Medulla oblongata (tissue), 1 donor: ENCODE data around the gene TRMT61A.
A peak's percentile ranks its signal among the peaks of the same experiment; 100 is the strongest.
"Not testable (repeated sequence)": the region's sequence is repeated elsewhere in the genome, so short reads cannot be mapped to it uniquely, and the experiment has no call there.

Experiments
- DNase-seq: peaks from one replicate; pipeline ENCODE4 v3.0.0-alpha.2; 2015; ENCODE audit errors: extremely low spot score

TRMT61A gene

GRCh38 chr14:103508521-103509329, 20.3 kb upstream of the TRMT61A start:
- no peak for DNase-seq

GRCh38 chr14:103509864-103510723, 18.9 kb upstream of the TRMT61A start:
- DNase-seq, result no peak

- no peak for DNase-seq
Observed at GRCh38 chr14:103510724-103511693, 18.0 kb upstream of the TRMT61A start.

- not testable (repeated sequence) for DNase-seq
Observed at GRCh38 chr14:103512180-103512579, 16.8 kb upstream of the TRMT61A start.

GRCh38 chr14:103512701-103513611, 16.0 kb upstream of the TRMT61A start:
- peak; percentile 49 for DNase-seq

- DNase-seq, result no peak
Observed at GRCh38 chr14:103514596-103515421, 14.2 kb upstream of the TRMT61A start.

- DNase-seq, result peak; percentile 44
Observed at GRCh38 chr14:103516426-103517173, 12.4 kb upstream of the TRMT61A start.

- DNase-seq, result no peak
Observed at GRCh38 chr14:103517174-103517566, 11.8 kb upstream of the TRMT61A start.

- peak; percentile 46 for DNase-seq
Observed at GRCh38 chr14:103517721-103518421, 11.1 kb upstream of the TRMT61A start.

GRCh38 chr14:103518422-103519042, 10.5 kb upstream of the TRMT61A start:
- DNase-seq, result peak; percentile 77

GRCh38 chr14:103519043-103519836, 9.8 kb upstream of the TRMT61A start:
- DNase-seq, result no peak

GRCh38 chr14:103519837-103520212, 9.2 kb upstream of the TRMT61A start:
- no peak for DNase-seq

GRCh38 chr14:103520269-103520656, 8.7 kb upstream of the TRMT61A start:
- no peak for DNase-seq

- DNase-seq, result peak; percentile 83
Observed at GRCh38 chr14:103520657-103521437, 8.1 kb upstream of the TRMT61A start.

- DNase-seq, result peak; percentile 63
Observed at GRCh38 chr14:103521438-103521950, 7.5 kb upstream of the TRMT61A start.

- DNase-seq, result no peak
Observed at GRCh38 chr14:103521951-103522563, 6.9 kb upstream of the TRMT61A start.
